LNCaP clone FGC (cell line): Measurements from ENCODE around the gene HS3ST4.

Experiments used
- DNase-seq: peaks from one replicate; pipeline ENCODE4 v3.0.0-alpha.2; 2011; ENCODE audit warnings: low read depth
- H3K4me3 ChIP-seq: 2 replicates; pipeline ENCODE4 v1.5.1; 2011; ENCODE audit warnings: mild to moderate bottlenecking, low read depth, low read length, control low read depth
- CTCF ChIP-seq: IDR thresholded peaks from 2 replicates; pipeline ENCODE4 v1.5.1; 2012; ENCODE audit warnings: mild to moderate bottlenecking; ENCODE audit not compliant: control insufficient read depth, insufficient read depth; ENCODE audit errors: extremely low read depth

Gene HS3ST4

GRCh38 chr16:25988084-25988483 lies 296.3 kb downstream of the HS3ST4 start:
- no peak for DNase-seq
- no peak overlapping the region for H3K4me3 ChIP-seq
- TF ChIP-seq CTCF: no peak

DNA sequence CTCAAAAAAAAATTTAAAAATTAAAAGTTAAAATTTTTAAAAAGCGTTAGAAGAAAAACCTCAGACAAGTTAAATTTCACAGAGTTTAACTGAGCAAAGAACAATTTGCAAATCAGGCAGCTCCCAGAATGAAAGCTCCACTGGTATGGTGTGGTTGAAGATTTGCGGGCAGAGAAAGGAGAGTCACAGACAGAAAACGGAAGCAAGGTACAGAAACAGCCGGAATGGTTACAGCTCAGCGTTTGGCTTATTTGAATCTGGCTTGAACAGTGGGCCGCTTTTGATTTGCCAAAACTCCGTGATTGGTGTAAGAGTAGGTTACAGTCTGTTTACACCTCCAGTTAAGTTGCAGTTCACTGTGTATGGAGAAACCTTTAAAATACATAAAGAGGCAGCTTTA lies 297.1 kb downstream of the HS3ST4 start:
- H3K4me3 ChIP-seq: no peak overlapping the region
- no peak for TF ChIP-seq CTCF
- no peak for DNase-seq

- no peak; the same call in 1 of the 2 replicates for TF ChIP-seq CTCF
- no peak for DNase-seq
These were observed 304.3 kb downstream of the HS3ST4 start for GRCh38 chr16:25996052-25996451.

DNA sequence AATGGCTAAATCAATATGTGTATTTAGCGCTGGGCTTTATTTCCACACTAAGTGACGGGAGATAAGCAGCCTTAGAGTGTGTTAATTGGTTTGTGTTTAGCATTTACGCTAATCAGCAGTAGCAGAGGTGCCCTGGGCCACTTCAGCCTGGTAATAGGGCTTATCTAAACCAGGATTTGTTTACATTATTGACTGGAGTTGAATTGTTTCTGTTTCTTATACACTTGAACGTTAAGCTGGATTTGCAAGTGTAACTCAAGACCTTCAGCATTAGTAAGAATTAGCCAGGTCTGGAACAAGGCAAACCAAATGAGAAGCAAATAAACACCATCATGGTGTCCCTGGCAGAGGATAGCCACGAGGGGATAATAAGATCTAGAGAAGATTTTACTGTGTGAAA lies 313.6 kb downstream of the HS3ST4 start:
- DNase-seq: no peak
- no peak for TF ChIP-seq CTCF
- no peak overlapping the region for H3K4me3 ChIP-seq

More at GRCh38 chr16:25996052-25996451, 304.3 kb downstream of the HS3ST4 start:
- no peak overlapping the region for H3K4me3 ChIP-seq

DNA sequence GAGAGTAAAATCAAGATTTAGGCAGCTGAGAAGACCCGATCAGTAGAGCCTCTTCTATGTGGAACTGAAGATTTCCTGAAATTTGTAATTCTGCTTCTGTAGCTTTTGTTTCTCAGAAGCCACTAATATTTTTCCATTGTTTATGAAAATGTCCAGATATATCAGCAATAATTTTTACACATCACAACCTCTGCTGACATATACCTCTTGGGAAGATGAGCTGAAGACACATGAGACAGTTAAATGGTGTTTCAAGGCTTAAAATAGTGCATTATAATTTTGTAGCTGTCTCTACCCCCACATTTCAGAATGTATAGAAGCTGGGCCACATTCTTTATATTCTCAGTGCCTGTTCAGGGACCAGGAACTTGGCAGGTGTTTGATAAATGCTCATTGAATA lies 320.6 kb downstream of the HS3ST4 start:
- no peak overlapping the region for H3K4me3 ChIP-seq
- no peak for DNase-seq
- TF ChIP-seq CTCF: no peak

DNA sequence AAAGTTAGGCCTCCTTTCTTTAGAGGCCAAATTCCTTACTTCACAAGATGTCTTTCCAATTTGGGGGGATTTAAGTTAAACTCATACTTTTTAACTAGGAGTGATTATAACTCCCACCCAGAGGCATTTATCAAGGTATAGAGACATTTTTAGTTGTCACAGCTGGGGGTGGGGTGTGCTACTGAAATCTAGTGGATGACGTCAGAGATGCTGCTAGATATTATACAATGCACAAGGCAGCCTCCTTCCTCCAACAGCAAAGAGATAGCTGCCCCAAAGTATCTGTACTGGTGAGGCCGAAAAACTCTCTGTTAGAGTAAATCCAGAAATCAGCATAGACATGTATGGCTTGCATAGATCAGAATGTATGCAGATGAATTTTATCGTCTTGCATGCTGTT lies 324.0 kb downstream of the HS3ST4 start:
- DNase-seq: no peak
- TF ChIP-seq CTCF: no peak
- no peak overlapping the region for H3K4me3 ChIP-seq

GRCh38 chr16:26016989-26017388 lies 325.2 kb downstream of the HS3ST4 start:
- no peak for TF ChIP-seq CTCF
- no peak overlapping the region for H3K4me3 ChIP-seq
- no peak for DNase-seq
